NB4 (cell line): Measurements from ENCODE around the gene ORC4.
A peak's percentile ranks its signal among the peaks of the same experiment; 100 is the strongest.

Source experiments
- DNase-seq: peaks from one replicate; pipeline ENCODE4 v3.0.0; 2010; ENCODE audit warnings: low read depth
- H3K4me3 ChIP-seq: one replicate; pipeline ENCODE4 v1.5.1; 2011; ENCODE audit warnings: mild to moderate bottlenecking, low read depth, low read length, moderate library complexity
- MYC ChIP-seq: IDR thresholded peaks from 2 replicates; pipeline ENCODE4 v1.6.1; 2011; ENCODE audit warnings: low read depth, low read length
- POLR2A ChIP-seq: IDR thresholded peaks from 2 replicates; pipeline ENCODE4 v1.6.1; 2011; ENCODE audit warnings: mild to moderate bottlenecking; ENCODE audit not compliant: insufficient read length; ENCODE audit errors: extremely low read depth
- TF ChIP-seq, protein P1 (sequence below): IDR thresholded peaks from one replicate; pipeline ENCODE4 v1.5.1; 2012; ENCODE audit warnings: low read depth, low read length
- TF ChIP-seq, protein P2 (sequence below): IDR thresholded peaks from 2 replicates; pipeline ENCODE4 v1.6.1; 2011; ENCODE audit warnings: low read depth, low read length

ORC4 gene

DNA sequence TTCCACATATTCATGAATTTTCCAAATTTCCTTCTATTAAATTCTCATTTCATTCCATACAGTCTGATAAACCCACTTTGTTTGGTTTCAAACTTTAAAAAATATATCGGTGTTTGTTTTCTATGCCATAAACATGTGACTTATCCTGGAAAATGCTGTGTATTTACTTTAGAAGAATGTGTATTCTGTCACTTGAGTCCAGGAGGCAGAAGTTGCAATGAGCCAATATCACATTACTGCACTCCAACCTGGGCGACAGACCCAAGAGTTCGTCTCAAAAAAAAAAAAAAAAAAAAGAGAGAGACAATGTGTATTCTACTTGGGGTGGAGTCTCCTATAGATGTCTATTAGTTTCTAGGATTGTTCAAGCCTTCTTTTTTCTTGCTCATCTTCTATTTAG lies 32.1 kb upstream of the ORC4 start:
- TF ChIP-seq MYC (no peak), POLR2A (no peak)
- TF ChIP-seq, protein P1, sequence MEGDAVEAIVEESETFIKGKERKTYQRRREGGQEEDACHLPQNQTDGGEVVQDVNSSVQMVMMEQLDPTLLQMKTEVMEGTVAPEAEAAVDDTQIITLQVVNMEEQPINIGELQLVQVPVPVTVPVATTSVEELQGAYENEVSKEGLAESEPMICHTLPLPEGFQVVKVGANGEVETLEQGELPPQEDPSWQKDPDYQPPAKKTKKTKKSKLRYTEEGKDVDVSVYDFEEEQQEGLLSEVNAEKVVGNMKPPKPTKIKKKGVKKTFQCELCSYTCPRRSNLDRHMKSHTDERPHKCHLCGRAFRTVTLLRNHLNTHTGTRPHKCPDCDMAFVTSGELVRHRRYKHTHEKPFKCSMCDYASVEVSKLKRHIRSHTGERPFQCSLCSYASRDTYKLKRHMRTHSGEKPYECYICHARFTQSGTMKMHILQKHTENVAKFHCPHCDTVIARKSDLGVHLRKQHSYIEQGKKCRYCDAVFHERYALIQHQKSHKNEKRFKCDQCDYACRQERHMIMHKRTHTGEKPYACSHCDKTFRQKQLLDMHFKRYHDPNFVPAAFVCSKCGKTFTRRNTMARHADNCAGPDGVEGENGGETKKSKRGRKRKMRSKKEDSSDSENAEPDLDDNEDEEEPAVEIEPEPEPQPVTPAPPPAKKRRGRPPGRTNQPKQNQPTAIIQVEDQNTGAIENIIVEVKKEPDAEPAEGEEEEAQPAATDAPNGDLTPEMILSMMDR: no peak
- TF ChIP-seq, protein P2, sequence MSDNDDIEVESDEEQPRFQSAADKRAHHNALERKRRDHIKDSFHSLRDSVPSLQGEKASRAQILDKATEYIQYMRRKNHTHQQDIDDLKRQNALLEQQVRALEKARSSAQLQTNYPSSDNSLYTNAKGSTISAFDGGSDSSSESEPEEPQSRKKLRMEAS: no peak
- no peak for DNase-seq
- no peak overlapping the region for H3K4me3 ChIP-seq

DNA sequence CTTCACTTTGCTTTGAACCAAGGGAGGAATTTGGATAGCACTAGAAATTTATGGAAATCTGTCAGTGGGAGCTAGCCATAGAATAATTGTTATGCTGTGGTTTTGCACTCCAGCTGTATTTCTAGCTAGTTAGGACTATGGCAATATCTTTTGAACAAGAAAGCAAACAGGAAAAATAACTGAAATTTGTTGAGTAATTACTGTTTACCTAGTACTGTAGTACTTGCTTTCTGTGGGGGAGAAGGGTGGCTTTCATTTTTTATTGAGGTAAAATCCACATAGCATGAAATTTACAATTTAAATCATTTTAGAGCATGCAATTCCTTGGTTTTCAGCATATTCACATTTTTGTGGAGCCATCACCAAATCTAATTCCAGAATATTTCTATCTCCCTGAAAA lies 28.7 kb upstream of the ORC4 start:
- DNase-seq: no peak
- TF ChIP-seq MYC (no peak), POLR2A (no peak)
- TF ChIP-seq, protein P1: no peak
- TF ChIP-seq, protein P2: no peak
- H3K4me3 ChIP-seq: no peak overlapping the region

DNA sequence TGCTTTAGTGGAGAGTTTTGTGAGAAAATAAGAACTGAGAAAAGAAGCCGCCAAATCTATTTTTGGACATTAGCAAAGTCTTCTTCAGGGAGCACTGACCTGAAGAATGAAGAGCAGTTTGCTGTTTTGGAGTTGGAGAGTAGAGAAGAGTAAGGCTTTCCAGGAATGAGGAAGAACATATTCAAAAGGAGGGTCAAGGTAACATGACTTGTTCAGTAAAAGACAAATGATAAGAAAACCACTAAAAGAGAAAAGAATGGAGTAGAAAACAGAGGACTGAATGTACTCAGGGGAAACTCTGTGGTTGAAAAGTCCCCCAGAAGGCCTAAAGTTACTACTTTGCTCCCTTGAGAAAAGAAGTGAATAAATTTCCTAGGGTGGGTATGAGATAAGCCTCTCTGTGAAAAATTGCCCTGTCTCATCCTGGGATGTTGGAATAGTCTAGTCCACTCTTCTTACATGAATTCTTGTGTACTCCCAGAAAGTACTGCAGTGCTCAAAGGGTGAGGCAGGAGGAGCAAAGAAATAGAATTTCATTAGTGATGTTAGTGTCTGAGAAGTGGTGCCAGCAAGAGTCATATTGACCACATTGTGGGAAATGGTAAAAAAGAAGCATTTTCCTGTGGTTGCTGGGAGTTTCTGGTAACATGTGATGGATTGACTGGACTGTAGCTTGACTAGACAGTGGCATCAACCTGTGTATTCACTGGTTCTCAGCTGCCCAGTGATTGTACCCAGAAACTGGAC lies 28.1 kb upstream of the ORC4 start:
- no peak for TF ChIP-seq MYC
- no peak for TF ChIP-seq POLR2A
- peak; percentile 20 for DNase-seq
- no peak overlapping the region for H3K4me3 ChIP-seq

DNA sequence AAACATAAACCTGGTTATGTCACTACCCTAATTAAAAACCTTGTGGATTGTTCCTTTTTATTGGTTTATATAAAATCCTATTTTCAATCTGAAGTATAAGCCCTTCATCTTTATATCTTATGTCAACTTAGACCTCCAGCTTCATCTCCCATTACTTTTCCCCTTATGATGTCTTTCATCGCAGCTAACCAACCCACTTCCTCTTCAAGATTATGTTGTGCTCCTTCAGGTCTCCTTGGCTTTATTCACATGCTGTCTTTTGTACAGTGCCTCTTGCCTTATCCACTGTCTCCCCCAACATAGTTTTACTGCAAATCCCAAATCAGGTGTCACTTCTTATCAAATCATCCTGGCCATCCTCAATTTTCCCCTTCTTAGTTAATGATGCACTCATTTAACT lies 26.3 kb upstream of the ORC4 start:
- TF ChIP-seq, protein P2: no peak
- no peak for TF ChIP-seq MYC
- TF ChIP-seq POLR2A: no peak
- TF ChIP-seq, protein P1: no peak
- no peak for DNase-seq
- no peak overlapping the region for H3K4me3 ChIP-seq

DNA sequence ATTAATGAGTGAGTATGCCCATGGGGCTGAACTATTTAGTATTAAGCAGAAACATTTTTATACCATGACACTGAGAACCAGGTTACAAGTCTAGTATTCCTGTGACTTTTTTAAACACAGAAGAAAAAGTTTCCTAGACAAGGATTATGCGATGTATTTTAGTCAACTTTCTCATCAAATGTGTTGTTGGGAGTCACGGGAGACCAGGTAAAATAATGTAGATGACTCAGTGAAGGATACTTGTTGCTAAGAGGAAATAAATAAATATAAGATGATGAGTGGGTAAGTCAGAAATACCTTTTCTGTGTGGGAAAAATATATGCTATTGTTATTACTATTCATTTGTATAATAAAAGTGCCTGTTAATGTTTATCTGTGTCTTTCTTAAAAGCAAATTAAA lies 23.8 kb upstream of the ORC4 start:
- no peak overlapping the region for H3K4me3 ChIP-seq
- no peak for DNase-seq
- TF ChIP-seq, protein P2: no peak
- TF ChIP-seq, protein P1: no peak
- TF ChIP-seq MYC (no peak), POLR2A (no peak)

DNA sequence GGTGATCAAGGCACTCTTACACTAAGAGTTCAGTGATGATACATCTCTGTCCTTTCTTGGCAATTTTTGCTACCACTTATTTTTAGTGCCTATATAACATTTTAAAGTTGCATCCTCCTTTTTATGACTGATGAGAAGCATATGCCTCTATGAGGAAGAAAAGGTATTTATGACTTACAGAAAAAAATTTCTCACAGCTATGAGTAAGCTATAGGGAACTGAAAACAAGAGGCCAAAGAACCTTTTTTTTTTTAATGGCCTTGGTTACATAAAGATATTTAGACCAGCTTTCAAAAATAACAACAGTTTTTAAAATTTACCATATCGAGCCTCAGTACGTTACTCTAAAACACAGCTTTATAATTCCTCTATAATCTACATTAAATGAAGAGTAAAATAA lies 21.7 kb upstream of the ORC4 start:
- no peak for DNase-seq
- TF ChIP-seq, protein P2: no peak
- TF ChIP-seq POLR2A (no peak), MYC (no peak)
- TF ChIP-seq, protein P1: no peak
- H3K4me3 ChIP-seq: no peak overlapping the region
